ENCODE data around the gene MAMLD1.

DNA sequence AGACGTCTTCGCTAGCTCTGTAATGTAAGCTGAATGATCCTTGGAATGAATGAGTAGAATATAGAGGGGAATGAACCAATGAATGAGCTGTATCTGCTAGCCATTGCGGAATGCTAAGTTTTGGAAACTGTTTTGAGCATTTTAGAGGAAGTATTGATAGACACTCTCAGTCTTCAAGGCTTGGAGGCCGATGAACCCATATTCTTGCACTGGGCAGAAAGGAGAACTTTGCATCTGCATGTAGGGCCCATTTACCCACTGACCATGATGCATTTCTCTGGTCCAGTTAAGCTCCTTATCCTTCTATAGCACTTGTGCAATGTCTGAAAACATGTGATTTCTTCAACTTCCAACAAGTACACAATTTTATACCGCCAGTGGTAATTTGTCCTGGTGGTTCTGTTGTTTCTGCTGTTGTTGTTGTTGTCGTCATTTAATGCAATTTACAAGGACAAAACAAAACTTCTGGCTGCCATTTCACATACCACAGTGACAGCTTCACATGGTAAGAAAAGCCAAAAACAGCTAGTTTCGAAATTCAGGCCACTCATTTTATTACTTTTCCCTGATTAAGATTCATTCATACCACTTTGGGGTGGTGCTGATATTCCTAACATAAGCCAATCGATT is 120.4 kb downstream of the MAMLD1 start:
- TF ChIP-seq, protein P1, sequence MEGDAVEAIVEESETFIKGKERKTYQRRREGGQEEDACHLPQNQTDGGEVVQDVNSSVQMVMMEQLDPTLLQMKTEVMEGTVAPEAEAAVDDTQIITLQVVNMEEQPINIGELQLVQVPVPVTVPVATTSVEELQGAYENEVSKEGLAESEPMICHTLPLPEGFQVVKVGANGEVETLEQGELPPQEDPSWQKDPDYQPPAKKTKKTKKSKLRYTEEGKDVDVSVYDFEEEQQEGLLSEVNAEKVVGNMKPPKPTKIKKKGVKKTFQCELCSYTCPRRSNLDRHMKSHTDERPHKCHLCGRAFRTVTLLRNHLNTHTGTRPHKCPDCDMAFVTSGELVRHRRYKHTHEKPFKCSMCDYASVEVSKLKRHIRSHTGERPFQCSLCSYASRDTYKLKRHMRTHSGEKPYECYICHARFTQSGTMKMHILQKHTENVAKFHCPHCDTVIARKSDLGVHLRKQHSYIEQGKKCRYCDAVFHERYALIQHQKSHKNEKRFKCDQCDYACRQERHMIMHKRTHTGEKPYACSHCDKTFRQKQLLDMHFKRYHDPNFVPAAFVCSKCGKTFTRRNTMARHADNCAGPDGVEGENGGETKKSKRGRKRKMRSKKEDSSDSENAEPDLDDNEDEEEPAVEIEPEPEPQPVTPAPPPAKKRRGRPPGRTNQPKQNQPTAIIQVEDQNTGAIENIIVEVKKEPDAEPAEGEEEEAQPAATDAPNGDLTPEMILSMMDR (IDR thresholded peaks at IDR 0.05; ENCODE audit: low read depth, low read length, missing input control), result no peak
- TF ChIP-seq TAF1 (conservative IDR thresholded peaks at IDR 0.05), result no peak
